Measurements from ENCODE around the gene FRY.

GRCh38 chr13:32107474-32107873 is 75.9 kb downstream of the FRY start:
- TF ChIP-seq CTCF (IDR thresholded peaks at IDR 0.05) = no peak
- TF ChIP-seq EZH2 (IDR thresholded peaks at IDR 0.05; ENCODE audit: borderline replicate concordance, insufficient read depth, low read depth, low read length, poor library complexity, severe bottlenecking) = no peak

Data from B cell (primary cell).